ENCODE results near the gene ULK4. TPM values are rescaled to one million over a fixed set of nuclear protein-coding genes. Genes with fewer than 3 reads are reported as not detected.

The ULK4 gene
- total RNA-seq, 2 donors from 2014 or later, result 28.7 to 38.4 TPM

DNA sequence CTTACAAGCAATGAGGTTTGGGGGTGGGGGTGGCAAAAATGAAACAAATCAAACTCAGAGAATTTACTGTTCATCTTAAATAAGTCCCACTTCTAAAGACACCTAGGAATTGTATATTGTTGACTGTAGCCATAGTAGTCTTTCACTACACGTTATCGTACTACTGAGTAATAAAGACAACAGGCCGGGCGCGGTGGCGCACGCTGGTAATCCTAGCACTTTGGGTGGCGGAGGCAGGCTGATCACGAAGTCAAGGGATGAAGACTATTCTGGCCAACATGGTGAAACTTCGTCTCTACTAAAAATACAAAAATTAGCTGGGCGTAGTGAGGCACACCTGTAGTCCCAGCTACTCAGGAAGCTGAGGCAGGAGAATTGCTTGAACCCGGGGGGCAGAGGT, 531.0 kb downstream of the ULK4 start:
- H3K9me3 ChIP-seq, result peaks cover 6% of the 10 kb centered on the region
- ATAC-seq (ENCODE audit: insufficient number of reproducible peaks, low FRiP score, low read depth) (no peak), DNase-seq (ENCODE audit: low spot score) (no peak)
- H3K27me3 ChIP-seq (replicated peaks; ENCODE audit: insufficient read depth), result no peaks in the 10 kb centered on the region
- H3K4me1 ChIP-seq (ENCODE audit: control insufficient read depth in 1 of 2, low read depth in 2 of 2), result no peaks in the 10 kb centered on the region
- no peak overlapping the region for H3K27ac ChIP-seq
- TF ChIP-seq CTCF (IDR thresholded peaks at IDR 0.05), result no peak
- H3K4me3 ChIP-seq, result no peak overlapping the region
- H3K36me3 ChIP-seq, result no peaks in the 10 kb centered on the region

GRCh38 chr3:41430391-41430790, 531.5 kb downstream of the ULK4 start:
- DNase-seq (ENCODE audit: low spot score) (no peak), ATAC-seq (ENCODE audit: insufficient number of reproducible peaks, low FRiP score, low read depth) (no peak)
- Histone ChIP-seq H3K9me3 (peaks cover 6% of the 10 kb centered on the region), H3K27ac (no peak overlapping the region), H3K27me3 (replicated peaks; ENCODE audit: insufficient read depth) (no peaks in the 10 kb centered on the region), H3K36me3 (no peaks in the 10 kb centered on the region), H3K4me1 (ENCODE audit: control insufficient read depth in 1 of 2, low read depth in 2 of 2) (no peaks in the 10 kb centered on the region), H3K4me3 (no peak overlapping the region)
- TF ChIP-seq CTCF (IDR thresholded peaks at IDR 0.05), result no peak

DNA sequence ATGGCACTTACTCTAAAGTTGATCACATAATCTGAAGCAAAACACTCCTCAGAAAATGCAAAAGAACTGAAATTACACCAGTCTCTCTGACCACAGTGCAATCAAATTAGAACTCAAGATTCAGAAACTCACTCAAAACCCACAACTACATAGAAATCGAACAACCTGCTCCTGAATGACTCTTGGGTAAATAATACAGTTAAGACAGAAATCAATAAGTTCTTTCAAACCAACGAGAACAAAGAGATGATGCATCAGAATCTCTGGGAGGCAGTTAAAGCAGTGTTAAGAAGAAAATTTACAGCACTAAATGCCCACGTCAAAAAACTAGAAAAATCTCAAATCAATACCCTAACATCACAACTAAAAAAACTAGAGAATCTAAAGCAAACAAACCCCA, 535.4 kb downstream of the ULK4 start:
- H3K4me3 ChIP-seq, result no peak overlapping the region
- no peaks in the 10 kb centered on the region for H3K4me1 ChIP-seq (ENCODE audit: control insufficient read depth in 1 of 2, low read depth in 2 of 2)
- peaks cover 6% of the 10 kb centered on the region for H3K9me3 ChIP-seq
- no peak for TF ChIP-seq CTCF (IDR thresholded peaks at IDR 0.05)
- ATAC-seq (ENCODE audit: insufficient number of reproducible peaks, low FRiP score, low read depth), result no peak
- no peaks in the 10 kb centered on the region for H3K36me3 ChIP-seq
- DNase-seq (ENCODE audit: low spot score), result no peak
- H3K27me3 ChIP-seq (replicated peaks; ENCODE audit: insufficient read depth), result no peaks in the 10 kb centered on the region
- no peak overlapping the region for H3K27ac ChIP-seq

GRCh38 chr3:41424543-41425300, 537.2 kb downstream of the ULK4 start:
- ATAC-seq (ENCODE audit: insufficient number of reproducible peaks, low FRiP score, low read depth), result no peak

DNA sequence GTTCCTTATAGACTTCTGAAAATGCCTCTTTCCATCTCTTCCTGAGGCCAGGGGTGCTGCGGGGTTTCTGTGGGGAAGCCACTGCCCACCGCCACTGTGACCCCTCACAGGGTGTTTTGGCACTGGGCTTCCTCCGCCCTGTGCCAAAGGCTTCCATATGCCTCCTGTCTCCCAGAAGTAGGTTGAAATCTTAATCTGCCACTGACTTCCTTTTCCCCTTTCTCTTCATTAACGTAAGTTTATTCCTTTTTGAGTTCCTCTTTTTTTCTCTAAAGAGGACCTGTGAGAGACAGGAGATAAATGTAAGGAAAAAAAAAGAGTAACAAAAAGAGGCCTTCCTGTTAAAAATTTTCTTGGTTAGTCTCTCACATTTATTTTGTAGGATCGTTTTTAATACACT, 542.1 kb downstream of the ULK4 start:
- TF ChIP-seq CTCF (IDR thresholded peaks at IDR 0.05), result no peak
- no peaks in the 10 kb centered on the region for H3K27me3 ChIP-seq (replicated peaks; ENCODE audit: insufficient read depth)
- no peaks in the 10 kb centered on the region for H3K36me3 ChIP-seq
- ATAC-seq (ENCODE audit: insufficient number of reproducible peaks, low FRiP score, low read depth) (no peak), DNase-seq (ENCODE audit: low spot score) (no peak)
- no peak overlapping the region for H3K4me3 ChIP-seq
- H3K9me3 ChIP-seq, result no peaks in the 10 kb centered on the region
- no peaks in the 10 kb centered on the region for H3K4me1 ChIP-seq (ENCODE audit: control insufficient read depth in 1 of 2, low read depth in 2 of 2)
- no peak overlapping the region for H3K27ac ChIP-seq

More at GRCh38 chr3:41424543-41425300, 537.2 kb downstream of the ULK4 start:
- DNase-seq (ENCODE audit: low spot score), result no peak
- Histone ChIP-seq H3K27me3 (replicated peaks; ENCODE audit: insufficient read depth) (no peaks in the 10 kb centered on the region), H3K9me3 (peaks cover 6% of the 10 kb centered on the region), H3K4me3 (no peak overlapping the region), H3K36me3 (no peaks in the 10 kb centered on the region), H3K4me1 (ENCODE audit: control insufficient read depth in 1 of 2, low read depth in 2 of 2) (no peaks in the 10 kb centered on the region), H3K27ac (no peak overlapping the region)
- no peak for TF ChIP-seq CTCF (IDR thresholded peaks at IDR 0.05)
